Sigmoid colon (tissue), 4 donors: ENCODE measurements around the gene DCAF16.

Experiments used
- EP300 ChIP-seq, 4 donors: sonication (generic); formaldehyde crosslinking; IDR thresholded peaks; one replicate each; pipeline ENCODE4 v1.6.1; 2017; ENCODE audit warnings: antibody characterized with exemption in 4 of 4
- POLR2A ChIP-seq, 2 donors: fragments of 450-650 bp; IDR thresholded peaks; one replicate each; pipeline ENCODE4 v1.6.1; 2016; ENCODE audit warnings: antibody characterized with exemption in 2 of 2, mild to moderate bottlenecking in 2 of 2, moderate library complexity in 2 of 2
- TF ChIP-seq, protein P1 (sequence below), 4 experiments: fragments of 450-650 bp in 3 of 4; fragments of 200-600 bp in 1 of 4; IDR thresholded peaks; one replicate each; pipeline ENCODE4 v1.5.1; 2016 to 2019; ENCODE audit warnings: antibody characterized with exemption in 4 of 4, mild to moderate bottlenecking in 3 of 4, moderate library complexity in 2 of 4

DNA sequence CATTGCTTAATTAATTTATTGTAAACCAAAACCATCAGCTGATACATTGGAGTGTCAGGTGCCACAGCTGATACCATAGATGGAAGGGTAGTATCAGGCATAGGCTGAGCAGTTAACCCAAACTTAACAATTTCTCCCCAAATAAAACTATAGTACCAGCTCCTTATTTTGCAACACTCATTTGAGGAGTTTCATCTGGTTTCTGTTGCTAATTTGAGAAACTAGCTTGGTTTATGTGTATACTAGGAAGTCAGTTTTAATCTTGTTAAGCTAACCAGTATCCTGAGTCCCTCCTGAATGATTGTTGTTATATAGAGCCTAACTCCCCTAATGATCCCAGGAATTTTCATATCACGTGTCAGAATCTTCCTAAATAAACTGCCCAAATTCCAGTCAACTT, 12.7 kb downstream of the DCAF16 start:
- TF ChIP-seq, protein P1, sequence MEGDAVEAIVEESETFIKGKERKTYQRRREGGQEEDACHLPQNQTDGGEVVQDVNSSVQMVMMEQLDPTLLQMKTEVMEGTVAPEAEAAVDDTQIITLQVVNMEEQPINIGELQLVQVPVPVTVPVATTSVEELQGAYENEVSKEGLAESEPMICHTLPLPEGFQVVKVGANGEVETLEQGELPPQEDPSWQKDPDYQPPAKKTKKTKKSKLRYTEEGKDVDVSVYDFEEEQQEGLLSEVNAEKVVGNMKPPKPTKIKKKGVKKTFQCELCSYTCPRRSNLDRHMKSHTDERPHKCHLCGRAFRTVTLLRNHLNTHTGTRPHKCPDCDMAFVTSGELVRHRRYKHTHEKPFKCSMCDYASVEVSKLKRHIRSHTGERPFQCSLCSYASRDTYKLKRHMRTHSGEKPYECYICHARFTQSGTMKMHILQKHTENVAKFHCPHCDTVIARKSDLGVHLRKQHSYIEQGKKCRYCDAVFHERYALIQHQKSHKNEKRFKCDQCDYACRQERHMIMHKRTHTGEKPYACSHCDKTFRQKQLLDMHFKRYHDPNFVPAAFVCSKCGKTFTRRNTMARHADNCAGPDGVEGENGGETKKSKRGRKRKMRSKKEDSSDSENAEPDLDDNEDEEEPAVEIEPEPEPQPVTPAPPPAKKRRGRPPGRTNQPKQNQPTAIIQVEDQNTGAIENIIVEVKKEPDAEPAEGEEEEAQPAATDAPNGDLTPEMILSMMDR (IDR thresholded peaks at IDR 0.05), result no peak
- no peak for TF ChIP-seq POLR2A (IDR thresholded peaks at IDR 0.05)
- TF ChIP-seq EP300 (IDR thresholded peaks at IDR 0.05), result no peak
